ENCODE measurements around the gene ZNF366.
A peak's percentile ranks its signal among the peaks of the same experiment; 100 is the strongest.

The ZNF366 gene

DNA sequence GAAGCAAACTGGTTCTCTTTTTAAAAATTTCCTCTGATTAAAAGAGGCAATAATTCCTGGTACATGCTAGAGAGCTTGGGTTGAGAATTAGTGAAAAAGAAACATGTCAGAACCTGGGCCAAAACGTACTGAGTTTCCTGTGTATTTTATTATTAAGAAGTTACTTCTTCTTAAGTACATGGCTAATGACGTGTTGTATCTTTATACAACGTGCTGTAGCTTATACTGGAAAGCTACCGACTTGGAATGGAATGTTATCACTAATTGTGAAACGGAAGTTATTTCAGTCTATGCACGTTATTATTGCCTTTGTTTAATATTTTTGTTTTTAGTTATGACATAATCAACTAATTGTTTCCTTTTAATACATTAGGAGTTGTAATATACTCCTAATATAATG is 43.1 kb downstream of the ZNF366 start:
- no peak for DNase-seq (ENCODE audit: low read depth)

DNA sequence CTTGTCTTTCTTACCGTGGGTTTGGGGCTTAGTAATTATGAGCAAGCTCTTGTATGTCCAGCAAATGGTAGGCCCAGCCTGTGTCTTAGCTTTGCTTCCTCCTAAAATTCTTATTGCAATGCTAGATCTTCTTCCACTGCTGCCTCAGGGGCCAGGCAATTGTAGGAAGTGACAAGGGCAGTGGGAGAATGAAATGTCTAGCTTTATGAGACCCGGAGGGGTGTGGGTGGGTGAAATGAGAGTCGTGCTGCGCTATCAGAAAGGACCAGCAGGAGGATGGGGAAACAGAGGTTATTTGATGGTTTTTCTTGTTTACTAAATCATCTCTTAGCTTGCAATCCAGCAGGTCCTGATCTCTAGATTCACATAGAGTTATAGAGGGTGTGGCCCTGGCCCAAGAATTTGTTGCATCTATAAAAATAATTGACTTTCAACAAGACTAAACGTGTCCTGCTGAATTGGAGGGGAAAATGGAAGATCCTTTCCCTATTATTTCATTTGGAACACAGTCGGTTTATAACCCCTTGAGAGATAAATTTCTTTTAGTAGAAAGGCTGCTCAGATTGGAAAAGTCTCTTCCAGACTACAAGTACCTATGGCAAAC is 43.7 kb downstream of the ZNF366 start:
- no peak for DNase-seq (ENCODE audit: low read depth)

DNA sequence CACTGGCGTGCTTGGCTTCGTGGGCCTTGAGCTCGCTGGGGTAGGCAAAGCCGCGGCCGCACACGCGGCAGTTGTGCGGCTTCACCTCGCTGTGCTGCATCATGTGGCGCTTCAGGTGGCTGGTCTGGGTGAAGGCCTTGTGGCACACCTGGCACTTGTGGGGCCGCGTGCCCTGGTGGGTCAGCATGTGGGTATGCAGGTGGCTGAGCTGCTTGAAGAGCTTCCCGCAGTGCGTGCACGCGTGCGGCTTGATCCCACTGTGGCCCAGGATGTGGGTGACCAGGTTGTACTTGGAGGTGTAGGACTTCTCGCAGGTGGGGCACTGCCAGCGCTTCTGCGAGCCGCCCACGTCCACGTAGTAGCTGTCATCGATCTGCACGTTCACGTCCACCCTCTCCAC is 46.8 kb downstream of the ZNF366 start:
- DNase-seq (ENCODE audit: low read depth), result no peak

DNA sequence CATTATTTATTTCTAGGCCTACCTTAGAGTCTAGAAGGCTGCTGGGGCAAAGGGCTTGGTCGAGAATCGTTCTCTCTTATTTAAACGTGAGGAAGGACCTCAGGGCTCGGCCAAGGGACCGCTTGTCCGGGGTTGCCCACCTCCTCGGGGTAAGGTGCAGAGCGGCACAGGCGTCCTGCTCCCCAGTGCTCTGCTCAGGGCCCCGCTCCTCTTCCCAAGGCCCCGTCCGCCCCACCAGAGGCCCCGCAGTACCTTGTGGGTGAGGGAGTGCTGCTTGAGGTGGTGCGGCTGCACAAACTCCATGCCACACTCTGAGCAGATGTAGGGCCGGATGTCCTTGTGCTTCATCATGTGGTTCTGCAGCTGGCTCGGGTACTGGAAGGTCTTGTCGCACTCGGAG is 47.3 kb downstream of the ZNF366 start:
- DNase-seq (ENCODE audit: low read depth), result no peak

DNA sequence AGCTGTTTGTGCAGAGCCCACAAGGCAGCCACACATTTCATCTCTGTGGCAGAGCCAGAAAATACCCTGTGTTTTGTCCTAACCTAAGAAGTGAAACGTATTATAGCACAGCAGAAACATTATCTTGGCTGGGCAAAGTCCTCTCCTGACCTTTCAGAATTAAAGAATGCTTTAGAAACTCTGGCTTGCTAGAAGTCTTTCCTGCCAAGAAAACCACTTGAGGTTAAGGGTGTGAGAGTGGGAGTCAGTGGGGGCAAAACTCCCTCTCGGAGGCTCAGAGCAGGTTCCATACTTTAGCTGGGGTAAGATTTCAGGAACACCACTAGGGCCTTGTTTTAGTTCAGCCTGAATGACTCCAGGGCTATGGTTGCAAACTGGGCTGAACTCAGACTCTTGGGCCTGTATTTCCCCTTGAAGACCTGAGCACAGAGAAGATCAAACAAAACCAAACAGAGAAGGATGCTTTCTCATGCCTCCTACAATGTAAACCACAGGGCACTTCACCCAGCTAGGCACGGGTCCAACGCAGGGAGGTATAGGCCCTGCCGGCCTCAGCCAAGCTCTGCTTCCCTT is 48.0 kb downstream of the ZNF366 start:
- no peak for DNase-seq (ENCODE audit: low read depth)

DNA sequence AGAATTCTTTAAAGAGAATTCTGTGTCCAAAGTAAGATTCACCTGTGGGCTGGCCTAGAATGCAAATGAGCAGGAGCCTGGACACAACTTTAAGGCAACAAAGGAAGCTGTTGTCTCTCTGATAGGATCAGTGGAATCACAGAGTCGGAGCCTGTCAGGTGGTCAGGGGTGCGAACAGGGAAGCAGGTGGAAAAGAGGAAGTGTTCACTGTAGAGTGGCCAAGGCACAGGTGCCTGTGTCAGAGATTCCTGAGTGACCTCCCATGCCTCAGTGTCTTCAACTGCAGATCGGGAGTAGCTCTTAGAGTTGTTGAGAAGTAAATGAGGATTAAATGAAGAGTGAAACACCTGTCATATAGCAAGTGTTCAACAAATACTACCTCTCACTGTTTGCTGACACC is 48.8 kb downstream of the ZNF366 start:
- no peak for DNase-seq (ENCODE audit: low read depth)

DNA sequence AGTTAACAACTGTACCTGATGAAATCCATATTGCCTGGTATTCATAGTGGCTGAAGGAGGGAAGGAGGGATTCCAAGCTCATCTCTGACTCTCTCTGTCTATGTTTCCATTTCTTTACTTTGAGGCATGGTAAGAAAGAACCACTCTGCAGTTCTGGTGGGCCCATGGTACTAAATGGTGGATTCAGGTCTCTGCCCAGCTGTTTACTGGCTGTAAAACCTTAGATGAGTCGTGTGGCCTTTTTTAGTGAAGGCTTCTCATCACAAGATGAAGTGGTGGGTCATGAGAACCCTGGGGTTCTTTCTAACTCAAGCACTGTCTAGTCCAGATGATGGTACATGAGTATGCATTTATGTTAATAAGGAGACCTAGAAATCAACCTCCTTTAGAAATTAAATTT is 49.7 kb downstream of the ZNF366 start:
- no peak for DNase-seq (ENCODE audit: low read depth)

DNA sequence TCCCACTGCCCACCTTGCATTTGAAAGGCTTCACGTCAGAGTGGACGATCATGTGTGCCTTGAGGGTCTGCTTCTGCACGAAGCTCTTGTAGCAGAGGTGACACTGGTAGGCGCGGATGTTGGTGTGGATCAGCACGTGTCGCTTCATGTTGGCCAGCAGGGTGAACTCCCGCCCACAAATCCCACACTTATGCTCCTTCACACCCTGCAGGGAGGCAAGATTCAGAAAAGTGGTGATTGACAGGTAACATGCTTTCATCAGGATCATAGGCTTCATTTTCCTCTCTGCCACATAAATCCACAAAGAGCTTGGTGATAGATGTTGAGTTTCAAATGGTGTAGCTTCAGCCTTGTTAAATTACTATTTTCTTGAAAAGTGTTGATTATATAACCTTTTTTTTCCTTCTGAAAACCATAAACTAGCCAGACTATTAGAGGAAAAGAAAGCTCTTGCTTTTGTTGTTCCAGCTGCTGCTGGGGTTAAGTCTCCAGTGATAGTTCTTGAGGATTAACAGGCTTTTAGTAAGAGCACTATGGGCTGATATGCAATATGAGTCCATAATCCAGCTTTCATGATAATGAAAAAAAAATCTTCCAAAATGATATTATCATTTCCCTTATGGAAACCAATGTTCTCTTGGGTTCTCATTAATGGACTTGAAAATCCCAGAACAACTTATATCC is 50.7 kb downstream of the ZNF366 start:
- DNase-seq (ENCODE audit: low read depth), result no peak

DNA sequence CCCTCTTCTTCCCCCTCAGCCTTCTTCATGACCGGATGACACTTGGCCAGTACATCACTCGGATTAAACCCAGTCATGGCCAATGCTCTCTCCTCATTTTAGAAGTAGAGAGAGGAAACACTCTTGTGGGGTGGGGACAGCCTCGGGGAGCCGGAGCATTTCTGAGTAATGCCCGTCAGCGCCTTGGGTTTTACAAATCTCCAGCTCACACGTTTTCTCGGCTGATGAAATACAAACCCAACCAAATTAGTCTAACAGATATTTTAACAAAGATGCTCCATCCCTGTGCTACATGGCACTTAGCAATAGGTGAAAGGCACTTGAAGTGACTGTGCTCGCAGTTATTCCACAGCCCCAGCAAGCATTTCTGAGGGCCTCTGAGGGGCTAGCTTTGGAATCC is 51.7 kb downstream of the ZNF366 start:
- DNase-seq (ENCODE audit: low read depth), result peak; percentile 58

DNA sequence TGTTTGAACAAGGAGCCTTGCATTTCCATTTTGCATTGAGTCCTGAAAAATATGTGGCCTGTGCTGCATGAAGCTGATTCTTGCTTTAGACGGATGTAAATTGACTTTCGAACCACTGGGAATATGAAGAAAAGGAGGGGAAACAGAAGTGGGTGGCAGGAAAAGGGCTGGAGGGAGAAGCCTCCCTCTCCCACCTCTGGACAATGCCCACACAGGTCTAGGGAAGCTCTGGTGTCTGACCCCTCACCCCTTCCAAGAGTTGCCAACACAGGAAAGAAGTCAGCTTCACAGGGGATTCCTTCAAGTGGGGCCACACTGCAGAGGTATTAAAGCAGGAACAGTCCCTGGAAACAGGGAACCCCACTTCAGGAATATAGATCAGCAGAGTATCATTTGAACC is 52.2 kb downstream of the ZNF366 start:
- DNase-seq (ENCODE audit: low read depth), result no peak

DNA sequence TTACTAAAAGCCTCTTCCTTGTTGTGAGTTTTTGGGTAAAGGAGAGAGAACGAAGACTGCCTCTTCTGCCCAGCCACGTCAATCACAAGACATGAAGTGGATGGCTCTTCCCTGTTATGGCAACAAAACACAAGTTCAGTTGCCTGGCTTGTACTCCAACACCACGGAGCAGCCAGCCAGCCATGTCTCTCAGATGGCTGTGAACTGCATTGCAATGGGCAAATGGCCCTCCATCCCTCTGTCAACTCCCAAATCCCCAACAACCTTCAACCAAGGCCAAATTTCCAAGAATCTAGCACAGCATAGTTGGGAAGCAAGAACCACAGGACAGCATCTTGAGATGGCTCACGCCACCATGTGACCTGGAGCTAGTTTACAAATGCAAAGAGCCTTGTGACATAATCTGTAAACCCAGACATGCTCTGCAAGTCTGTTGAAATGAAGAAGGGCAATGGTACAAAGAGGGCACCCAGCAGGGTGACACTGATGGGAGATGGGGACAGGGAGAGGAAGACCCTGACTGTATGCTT is 53.9 kb downstream of the ZNF366 start:
- no peak for DNase-seq (ENCODE audit: low read depth)

DNA sequence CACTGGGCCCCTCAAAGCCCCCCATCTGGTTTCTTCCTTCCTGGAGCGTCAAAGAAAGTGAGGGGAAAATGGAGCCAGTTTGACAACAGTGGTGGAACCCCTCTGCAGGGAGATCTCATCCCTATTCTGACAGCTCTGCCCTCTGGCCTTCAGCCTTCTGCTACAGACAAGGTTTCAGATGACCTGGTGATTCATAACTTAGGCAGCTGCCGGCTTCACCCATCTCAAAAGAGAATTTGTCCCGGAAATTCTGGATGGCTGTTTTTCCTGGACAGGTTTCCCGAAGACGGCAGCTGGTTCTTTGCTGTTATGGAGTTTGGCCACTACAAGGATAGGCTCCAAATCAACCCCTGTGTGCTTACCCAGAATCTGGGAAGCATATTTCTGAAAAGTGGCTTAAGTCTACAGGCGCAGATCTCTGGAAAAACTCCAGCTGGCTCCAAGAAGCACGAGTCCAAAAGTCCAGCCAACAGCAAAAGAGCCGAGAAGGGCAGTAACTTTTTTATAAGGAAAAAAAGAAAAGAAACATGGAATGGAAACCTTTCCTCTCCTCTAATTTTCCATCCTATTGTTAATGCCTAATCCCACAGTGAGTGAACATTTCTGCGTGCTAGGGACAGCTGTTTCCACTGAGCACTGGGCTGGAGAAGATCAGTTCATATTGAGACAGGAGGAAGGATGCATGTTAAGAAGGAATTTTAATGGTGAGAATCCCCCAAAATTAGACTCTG is 54.5 kb downstream of the ZNF366 start:
- peak; percentile 96 for DNase-seq (ENCODE audit: low read depth)

DNA sequence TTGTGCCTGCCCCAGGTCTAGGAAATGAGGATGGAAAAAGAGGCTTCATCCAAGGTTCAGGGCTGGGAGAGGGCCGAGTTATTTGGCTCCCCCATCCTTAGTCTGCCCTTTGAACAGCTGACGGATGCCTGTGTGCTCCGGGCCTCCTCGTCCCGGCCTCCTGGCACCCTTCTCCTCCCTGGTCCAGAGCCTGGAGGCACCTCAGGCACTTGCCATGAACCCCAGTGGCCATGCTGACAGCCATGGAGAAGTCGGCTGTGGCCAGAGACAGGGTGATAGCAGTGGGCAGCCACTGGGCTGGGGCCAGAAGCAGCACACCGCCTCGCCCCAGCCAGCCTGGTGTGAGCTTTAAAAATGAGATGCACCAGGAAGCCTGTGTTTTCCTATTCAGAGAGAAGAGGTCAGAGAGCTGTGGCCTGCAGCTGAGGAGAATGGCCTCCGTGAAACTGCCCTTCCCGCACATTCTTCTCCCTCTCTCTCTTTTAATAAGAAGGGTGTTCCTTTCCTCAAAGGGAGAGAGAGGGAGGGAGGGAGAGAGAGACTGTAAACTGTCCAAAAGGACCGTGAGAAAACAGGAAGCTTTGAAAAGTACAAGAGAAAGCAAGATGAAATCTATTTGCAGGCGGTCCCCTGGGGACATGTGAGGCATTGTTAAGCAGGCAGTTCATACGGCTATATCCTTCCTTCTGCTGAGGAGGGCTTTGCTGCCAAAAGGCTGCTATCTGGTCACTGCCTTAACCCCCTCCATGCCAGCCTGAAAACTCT is 55.3 kb downstream of the ZNF366 start:
- DNase-seq (ENCODE audit: low read depth), result peak; percentile 98

DNA sequence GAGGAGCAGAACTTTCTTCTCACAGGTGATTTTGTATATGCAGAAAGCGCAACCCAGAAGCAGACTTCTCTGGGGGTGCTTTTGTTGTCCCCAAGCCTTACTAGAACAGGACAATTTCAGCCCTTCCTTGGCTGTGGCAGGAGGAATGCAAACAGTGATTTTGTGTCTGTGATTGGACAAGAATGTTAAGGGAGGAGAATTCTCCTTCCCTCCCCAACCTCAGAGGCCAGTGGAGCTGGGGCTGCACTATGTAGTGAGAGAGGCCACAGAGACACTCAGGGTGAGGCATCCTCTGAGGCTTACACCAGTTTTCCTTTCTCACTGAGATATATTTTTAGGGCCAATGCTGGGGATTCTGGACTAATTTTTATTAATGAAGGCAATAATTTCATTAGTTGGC is 58.8 kb downstream of the ZNF366 start:
- peak; percentile 53 for DNase-seq (ENCODE audit: low read depth)

DNA sequence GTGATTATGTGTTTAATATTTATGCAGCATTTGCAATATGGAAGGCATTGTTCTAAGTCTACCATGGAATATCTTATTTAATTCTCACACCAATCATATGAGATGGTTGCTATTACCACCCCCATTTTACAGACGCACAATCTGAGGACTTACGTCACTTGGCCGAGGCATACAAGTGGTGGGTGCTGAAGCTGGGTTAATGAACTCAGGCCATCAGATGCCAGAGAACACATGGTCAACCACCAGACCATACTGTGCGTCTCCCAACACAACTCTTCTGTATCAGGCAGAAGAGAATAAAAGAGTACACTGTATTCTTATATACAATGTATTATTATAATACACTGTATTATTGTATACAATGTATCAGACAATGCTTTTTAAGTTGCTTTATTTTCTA is 59.5 kb downstream of the ZNF366 start:
- no peak for DNase-seq (ENCODE audit: low read depth)

DNA sequence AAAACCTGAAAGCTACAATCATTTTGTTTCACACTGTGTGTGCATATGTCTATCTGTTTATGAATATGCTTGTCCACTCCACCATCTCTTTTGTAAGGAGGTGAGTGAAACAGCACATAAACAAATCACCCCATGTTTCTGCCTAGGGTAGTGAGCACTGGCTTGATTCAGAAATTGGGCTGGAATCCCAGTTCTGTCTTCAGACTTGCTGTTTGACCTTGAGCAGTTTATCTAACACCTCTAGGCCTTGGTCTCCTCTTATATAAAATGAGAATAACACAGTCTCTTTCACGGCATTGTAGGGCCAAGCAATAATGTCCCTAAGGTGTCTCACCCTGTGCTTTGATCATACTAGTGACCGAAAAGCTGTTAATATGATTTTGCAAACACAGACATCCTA is 61.2 kb downstream of the ZNF366 start:
- no peak for DNase-seq (ENCODE audit: low read depth)

DNA sequence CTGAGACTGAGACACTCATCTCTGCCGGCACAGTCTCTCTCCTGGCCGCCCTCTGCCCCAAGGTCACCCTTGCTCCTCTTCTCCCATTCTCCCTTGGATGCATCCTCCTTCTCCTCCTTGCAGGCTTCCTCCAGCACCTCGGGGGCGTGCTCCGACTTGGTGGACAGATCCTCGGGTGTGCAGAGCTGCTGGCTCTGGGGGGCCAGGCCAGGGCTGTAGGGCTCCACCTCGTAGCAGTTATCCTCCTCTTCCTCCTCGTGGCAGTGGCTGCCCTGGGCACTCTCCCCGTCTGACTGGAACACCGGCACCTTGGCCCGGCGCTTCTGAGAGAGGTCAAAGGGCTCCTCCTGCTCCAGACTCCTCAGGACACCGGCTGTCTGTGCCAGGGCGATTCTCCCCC is 63.3 kb downstream of the ZNF366 start:
- no peak for DNase-seq (ENCODE audit: low read depth)

DNA sequence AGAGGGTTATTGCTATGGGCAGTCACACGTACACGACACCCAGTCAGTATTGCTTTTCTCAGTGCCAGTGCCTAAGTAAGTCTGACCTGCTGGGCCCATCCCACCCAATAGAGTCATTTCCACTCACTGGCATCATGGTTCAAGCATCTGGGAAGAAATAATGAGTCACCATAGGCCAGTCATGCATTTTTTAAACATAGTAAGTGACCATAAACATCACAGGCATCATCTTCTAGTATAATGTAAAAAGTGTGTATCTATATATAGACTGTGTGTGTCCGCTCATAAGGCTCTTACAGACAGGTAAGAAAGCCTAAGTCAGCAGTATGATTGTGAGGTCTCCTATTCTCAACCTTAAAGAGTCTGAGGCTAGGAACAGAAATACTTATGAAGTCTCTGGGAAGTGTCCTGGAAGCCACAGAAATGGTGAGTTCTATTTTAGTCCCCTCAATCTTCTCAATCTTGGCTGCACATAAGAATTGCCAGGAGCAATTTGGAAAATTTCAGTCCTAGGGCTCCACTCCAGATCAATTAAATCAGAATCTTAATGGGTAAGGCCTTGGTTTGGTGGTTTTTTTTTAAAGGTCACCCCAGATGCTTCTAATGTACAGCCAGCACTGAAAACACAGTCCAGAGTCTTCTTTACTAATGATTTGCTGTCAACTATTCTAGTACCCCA is 65.2 kb downstream of the ZNF366 start:
- peak; percentile 98 for DNase-seq (ENCODE audit: low read depth)

DNA sequence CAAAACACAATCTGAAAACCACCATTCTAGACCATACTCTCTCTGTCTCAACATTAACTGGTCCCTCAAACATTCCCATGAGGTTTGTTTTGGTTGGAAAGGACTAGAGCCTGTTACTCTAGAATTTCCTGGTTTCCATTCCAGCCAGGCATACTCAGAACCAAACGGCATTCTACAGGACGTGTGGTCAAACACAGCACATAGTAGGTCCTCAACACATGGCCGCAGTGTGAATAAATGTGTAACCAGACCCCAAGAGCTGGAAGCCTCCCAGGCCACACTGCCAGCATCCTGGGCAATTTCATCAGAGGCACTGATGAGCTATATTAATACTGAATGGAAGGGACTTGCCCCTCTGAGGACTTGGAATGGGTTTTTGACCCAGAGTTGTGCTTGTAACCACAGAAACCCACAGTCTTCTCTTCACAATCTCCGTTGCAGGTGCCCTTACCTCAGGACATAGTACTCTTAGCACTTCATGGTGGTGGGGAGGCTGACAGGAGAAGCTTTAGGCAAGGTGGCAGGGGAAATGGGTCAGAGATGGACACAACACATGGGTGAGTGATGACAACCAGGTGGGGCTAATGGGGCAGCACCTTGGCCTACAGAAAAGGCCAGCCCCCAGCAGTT is 66.0 kb downstream of the ZNF366 start:
- DNase-seq (ENCODE audit: low read depth), result peak; percentile 81

DNA sequence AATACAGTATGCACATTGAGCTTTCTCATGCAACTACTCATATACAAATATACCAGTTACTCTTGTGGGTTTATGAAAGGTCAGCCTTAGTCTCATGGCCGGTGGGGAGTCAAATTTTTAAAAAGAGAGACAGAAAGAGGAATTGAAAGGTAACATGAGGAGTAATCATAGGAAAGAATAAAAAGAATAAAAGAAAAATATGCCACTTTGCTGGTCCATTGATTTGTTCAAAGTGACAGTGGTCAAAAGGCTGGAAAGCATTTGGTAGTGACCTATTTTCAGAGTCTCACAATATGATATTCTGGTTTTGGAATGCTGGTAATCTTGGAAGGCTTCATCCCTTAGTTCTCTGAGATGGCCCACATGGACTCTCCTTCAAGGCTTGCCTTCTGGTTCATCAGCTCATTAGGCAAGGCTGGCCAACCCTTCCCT is 67.0 kb downstream of the ZNF366 start:
- DNase-seq (ENCODE audit: low read depth), result no peak

DNA sequence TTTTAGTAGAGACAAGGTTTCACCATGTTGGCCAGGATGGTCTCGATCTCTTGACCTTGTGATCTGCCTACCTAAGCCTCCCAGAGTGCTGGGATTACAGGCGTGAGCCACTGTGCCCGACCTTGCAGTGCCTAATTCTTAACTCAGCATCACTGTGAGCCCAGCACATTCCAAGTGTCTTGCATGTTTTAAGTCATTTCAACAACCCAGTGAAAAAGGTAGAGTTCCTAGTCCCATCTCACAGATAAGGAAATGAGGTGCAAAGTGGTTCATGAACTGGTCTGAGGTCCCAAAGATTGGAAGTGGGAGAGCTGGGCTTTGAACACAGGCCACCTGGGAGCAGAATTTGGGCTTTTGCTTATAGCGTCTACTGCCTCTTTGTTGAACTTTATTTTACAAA is 68.0 kb downstream of the ZNF366 start:
- DNase-seq (ENCODE audit: low read depth), result no peak
